ENCODE data around the gene ST7. TPM values are rescaled to one million over a fixed set of nuclear protein-coding genes. Genes with fewer than 3 reads are reported as not detected.

The ST7 gene
- total and polyA plus RNA-seq, 2 of the 13 experiments (the other 11 are each of a cell fraction or from before 2014, with no cell fraction given): 17.3 to 23.5 TPM

GRCh38 chr7:116981939-116982338 lies 28.6 kb downstream of the ST7 start (continued):
- TF ChIP-seq ZNF142 (CRISPR knock-in tag; IDR thresholded peaks at IDR 0.05) (no peak), MLXIP (CRISPR knock-in tag; IDR thresholded peaks at IDR 0.05; ENCODE audit: borderline replicate concordance) (no peak), EP300 (IDR thresholded peaks at IDR 0.05; ENCODE audit: low read depth in 2 of 2, low read length in 2 of 2) (no peak), EP300 (CRISPR knock-in tag; IDR thresholded peaks at IDR 0.05; ENCODE audit: borderline replicate concordance) (no peak), CBFB (CRISPR knock-in tag; IDR thresholded peaks at IDR 0.05) (no peak), LCORL (IDR thresholded peaks at IDR 0.05) (no peak), LCORL (CRISPR knock-in tag; IDR thresholded peaks at IDR 0.05) (no peak), ZNF124 (CRISPR knock-in tag; IDR thresholded peaks at IDR 0.05) (no peak), HMGA1 (CRISPR knock-in tag; conservative IDR thresholded peaks at IDR 0.05) (no peak)
